ENCODE results near the gene ALOX12B. TPM values are rescaled to one million over a fixed set of nuclear protein-coding genes. Genes with fewer than 3 reads are reported as not detected.

The ALOX12B gene
- total and polyA plus RNA-seq, 2 of the 13 experiments (the other 11 are each of a cell fraction or from before 2014, with no cell fraction given) = 0.13 TPM; not detected in 1

- no peak for TF ChIP-seq ZNF142 (CRISPR knock-in tag; IDR thresholded peaks at IDR 0.05)
- no peak; the same call in 1 of the 2 replicates for TF ChIP-seq MYC (CRISPR knock-in tag; IDR thresholded peaks at IDR 0.05; ENCODE audit: borderline replicate concordance)
- no peak for TF ChIP-seq ZFP36 (IDR thresholded peaks at IDR 0.05; ENCODE audit: borderline replicate concordance, low read depth, low read length, partially characterized antibody)
- no peak for TF ChIP-seq ZNF24 (IDR thresholded peaks at IDR 0.05)
- no peak for TF ChIP-seq ZNF510 (CRISPR knock-in tag; IDR thresholded peaks at IDR 0.05; ENCODE audit: low read depth)
- 0 out of 2 replicates have a peak, but pooled peaks have one; percentile 7 for TF ChIP-seq ATF3 (CRISPR knock-in tag; IDR thresholded peaks at IDR 0.05)
- no peak for TF ChIP-seq ZHX1 (CRISPR knock-in tag; IDR thresholded peaks at IDR 0.05; ENCODE audit: low read depth)
- TF ChIP-seq FOXO4 (CRISPR knock-in tag; conservative IDR thresholded peaks at IDR 0.05) = no peak
- no peak for TF ChIP-seq SNAPC2 (CRISPR knock-in tag; IDR thresholded peaks at IDR 0.05)
- TF ChIP-seq RELA (CRISPR knock-in tag; IDR thresholded peaks at IDR 0.05) = no peak
- no peak for TF ChIP-seq RFXANK (CRISPR knock-in tag; IDR thresholded peaks at IDR 0.05)
- TF ChIP-seq ZNF253 (CRISPR knock-in tag; IDR thresholded peaks at IDR 0.05; ENCODE audit: borderline replicate concordance) = no peak
- TF ChIP-seq GLI4 (CRISPR knock-in tag; IDR thresholded peaks at IDR 0.05; ENCODE audit: borderline replicate concordance) = no peak
- no peak for TF ChIP-seq PHF8 (CRISPR knock-in tag; IDR thresholded peaks at IDR 0.05)
- TF ChIP-seq ZNF18 (CRISPR knock-in tag; IDR thresholded peaks at IDR 0.05; ENCODE audit: insufficient replicate concordance) = no peak
- no peak for TF ChIP-seq ZFP36L1 (CRISPR knock-in tag; IDR thresholded peaks at IDR 0.05)
- no peak for TF ChIP-seq ZNF839 (CRISPR knock-in tag; IDR thresholded peaks at IDR 0.05; ENCODE audit: borderline replicate concordance)
Measured at GRCh38 chr17:8117980-8118768, 30.7 kb upstream of the ALOX12B start, which contains the start of gene ALOXE3 (continued).

All from HepG2 (cell line).